GM21528 (cell line): ENCODE data around the gene LBHD2.
"Not testable (repeated sequence)": the region's sequence is repeated elsewhere in the genome, so short reads cannot be mapped to it uniquely, and the experiment has no call there.

Experiments used
- ATAC-seq: cut with Tn5 transposase; IDR thresholded peaks from one replicate; pipeline ENCODE4 v1.9.1; 2021; ENCODE audit warnings: mild to moderate bottlenecking, moderate library complexity; ENCODE audit not compliant: unreplicated experiment, low FRiP score

Gene LBHD2

DNA sequence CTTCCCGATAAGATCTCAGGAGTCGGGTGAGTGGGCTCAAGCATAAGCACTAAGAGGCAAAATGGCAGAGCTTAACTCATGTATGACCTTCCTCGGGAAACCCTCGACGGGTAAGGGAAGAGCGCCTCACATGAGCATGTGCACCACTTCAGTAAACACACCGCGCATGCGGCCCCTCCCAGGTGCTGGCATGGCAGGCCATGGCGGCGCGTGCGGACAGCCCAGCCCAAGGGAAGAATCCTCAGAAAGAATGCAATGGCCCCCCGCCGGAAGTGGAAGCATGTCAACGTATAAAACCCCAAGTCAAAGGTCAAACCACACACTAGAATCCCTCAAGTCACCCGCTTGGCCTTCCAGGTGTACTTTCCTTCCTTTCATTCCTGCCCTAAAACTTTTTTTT lies 32.6 kb downstream of the LBHD2 start:
- ATAC-seq = no peak

DNA sequence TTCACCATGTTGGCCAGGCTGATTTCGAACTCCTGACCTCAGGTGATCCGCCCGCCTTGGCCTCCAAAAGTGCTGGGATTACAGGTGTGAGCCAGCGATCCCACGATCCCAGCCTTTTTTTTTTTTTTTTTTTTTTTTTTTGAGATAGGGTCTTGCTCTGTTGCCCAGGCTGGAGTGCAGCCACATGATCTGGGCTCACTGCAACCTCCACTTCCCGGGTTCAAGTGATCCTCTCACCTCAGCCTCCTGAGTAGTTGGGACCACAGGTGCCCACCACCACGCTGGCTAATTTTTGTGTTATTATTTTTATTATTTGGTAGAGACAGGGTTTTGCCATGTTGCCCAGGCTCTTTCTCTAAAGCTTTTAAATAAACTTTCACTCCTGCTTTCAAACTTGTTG lies 33.5 kb downstream of the LBHD2 start:
- not testable (repeated sequence) for ATAC-seq

DNA sequence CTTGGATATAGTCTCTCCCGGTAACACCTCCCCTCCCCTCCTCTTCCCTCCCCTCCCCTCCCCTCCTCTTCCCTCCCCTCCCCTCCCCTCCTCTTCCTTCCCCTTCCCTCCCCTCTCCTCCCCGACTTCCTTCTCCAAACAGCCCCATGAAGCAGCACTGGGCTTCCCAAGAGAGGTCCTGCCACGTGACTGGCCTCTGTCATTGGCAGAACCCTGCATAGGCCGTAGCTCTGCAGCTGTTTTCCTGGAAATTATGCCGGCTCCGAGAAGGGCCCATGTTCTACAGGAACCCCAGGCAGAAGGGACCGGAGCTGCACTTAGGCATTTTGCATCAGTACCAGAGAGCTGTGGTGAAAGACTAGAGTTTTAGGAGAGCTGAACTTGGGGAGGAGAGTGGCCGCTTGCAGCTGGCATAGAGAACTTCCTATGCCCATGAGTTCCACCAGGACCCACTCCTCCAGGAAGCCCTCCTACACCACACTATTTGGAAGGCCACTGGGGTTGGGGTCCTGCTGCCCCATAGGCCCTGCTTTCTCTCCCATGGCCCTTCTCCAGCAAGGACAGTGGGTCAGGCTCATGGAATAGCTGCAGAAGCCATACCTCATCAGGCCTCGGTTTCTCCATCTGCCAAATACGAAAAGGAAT lies 34.1 kb downstream of the LBHD2 start:
- no peak for ATAC-seq

DNA sequence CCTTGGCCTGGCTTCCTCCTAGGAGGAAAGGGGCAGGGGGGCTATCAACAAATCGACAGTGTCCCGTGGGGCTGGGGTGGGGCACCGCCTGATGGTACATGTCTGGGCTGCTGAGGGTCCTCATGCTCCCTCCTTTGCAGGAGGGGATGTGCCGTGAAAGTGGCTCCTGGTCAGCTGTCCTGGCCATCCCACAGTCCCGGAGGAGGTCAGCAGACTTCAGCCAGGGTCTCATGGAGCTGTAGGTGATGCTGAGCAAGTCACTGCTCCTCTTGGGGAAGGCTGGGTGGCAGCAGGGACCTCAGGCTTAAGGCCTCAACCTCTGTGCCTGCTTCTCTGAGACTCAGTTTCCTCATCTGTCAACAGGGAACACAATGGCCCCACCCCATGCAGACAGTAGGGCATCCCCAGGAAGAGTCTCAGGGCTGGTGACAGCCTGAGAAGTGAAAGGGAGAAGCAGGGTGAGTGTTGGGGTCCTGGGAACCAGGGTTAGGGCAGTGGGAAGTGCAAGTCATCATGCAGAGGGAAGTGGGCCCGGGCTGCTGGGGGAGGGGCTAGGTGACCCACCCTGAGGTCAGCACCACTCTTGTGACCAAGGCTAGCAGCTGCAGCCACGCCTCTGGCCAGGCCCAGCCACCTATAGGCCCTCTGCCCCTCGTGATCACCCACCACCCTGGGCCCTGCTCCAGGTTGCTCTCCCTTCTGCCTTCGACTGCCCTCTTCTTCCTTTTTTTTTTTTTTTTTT lies 34.8 kb downstream of the LBHD2 start:
- no peak for ATAC-seq

DNA sequence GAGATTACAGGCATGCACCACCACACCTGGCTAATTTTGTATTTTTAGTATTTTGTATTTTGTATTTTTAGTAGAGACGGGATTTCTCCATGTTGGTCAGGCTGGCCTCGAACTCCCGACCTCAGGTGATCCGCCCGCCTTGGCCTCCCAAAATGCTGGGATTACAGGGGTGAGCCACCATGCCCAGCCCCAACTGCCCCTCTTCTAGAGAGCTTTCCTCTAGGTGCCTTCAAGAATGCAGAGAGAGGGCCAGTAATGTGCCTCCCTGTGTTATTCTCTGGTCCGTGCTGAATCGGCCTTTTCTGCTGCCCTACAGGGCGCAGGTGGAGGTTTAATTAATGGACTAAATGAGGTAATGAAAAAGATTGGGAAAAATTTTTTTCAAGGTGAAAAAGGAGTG lies 35.5 kb downstream of the LBHD2 start:
- not testable (repeated sequence) for ATAC-seq

DNA sequence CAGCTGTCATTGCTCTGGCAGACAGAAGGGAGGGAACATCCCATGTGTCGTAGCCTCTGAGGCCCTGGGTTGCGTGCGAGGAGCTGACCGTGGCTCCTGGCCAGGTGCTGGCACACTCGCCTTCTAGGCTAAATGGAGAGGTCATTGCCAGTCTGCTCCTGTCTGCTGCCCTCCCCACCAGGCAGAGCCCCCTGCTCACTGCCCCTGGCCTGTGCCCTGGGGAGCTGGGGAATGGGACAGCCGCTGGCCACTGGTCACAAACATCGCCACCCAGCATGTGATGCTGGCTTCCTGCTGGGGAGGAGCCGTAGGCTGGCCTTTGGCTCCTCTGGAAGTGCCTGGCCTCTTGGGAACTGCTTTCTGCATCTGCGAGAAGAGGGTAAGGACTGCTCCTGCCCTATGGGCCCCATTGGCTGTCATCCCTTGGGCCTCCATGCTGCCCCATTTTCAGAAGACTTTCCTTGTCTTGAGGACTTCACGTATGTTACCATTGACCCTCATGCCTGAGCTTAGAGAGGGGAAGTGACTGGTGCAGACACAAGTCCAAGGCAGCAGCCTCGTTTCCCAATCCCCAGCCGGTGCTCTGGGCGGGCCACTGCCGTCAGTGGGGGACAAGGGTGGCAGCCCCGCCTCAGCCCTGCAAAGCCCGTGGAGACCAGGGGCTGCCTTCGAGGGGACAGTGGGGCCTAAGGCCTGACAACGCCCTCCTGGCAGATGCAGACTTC lies 37.3 kb downstream of the LBHD2 start:
- no peak for ATAC-seq

DNA sequence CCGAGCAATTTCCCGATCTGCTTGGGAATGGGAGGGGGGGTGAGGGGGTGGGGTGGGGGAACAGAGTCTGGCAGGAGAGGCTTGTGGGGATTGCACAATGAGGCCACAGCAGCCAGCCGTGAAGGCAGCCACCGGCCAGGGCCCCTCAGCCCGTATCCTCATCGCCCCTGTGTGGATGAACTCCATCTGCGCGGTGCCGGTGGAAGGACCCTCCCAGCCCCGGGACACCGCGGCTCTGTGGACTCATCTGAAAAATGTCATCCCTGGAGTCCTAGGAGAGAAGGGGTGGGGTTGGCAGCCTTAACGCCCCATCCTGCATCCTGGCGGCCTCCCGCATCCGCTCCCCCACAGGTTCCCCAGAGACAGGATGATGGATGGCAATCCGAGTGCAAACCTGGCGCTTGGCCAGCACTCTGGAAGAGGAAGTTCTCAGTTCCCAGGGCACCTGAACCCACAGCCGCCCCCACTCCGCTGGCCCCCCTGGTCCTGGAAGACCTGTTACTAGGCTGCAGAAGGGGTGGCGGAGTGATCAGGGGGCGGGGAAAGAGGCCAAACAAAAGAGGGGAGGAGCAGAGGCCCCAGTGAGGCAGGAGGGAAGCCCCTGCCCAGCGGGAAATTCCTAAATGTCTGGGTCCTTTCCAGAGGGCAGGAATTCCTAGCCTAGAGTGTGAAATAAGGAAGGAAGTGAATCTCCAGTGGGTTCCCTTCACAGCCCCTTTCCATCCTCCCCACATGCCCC lies 38.0 kb downstream of the LBHD2 start:
- ATAC-seq = no peak

DNA sequence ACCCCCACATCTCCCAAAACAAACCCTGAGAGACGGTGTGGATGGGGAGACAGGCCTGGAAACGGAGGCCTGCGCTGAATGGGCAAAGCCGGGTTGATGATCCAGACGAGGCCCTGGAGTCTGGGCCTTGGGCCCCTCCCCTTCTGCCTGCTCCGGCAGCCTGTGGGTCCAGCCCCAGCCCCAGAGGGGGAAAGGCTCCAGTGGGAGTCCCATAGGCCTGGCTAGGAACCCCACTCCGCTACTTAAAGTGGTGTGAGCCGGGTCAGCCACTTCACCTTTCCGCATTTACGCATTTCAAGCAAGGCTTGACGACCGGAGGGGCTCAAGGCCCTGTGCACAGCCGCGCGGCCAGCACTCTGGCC lies 38.6 kb downstream of the LBHD2 start:
- no peak for ATAC-seq

DNA sequence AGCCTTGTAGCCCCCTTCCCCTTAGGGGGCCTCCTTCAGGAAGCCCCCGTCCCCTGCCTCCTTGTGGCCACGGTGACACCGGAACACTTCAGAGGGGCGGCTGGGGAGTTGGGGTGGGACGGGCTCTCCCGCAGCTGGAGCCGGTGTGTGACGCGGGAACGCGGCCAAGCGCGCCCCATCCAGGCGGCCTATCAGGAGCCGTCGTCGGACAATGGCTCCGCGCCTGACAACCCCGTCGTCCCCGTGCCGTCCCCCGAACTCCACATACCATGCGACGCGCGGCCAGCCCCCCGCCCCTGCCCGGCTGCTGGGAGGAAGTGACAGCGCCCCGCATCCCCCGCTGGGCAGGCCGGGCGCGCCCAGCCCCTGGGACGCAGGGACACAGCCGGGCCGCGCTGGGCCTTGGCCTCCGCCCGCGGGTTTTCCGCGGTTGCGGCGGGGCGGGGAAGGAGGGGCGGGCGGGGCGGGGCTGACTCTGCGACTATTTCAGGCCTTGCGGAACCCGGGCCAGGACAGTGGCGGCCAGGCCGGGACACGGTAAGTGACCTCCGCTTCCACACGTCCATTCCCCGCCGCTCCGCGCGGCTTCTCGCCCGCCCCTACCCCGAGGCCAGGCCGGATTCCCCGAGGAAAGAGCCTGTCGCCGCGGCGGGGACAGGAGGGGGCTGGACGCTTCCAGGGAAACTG lies 39.1 kb downstream of the LBHD2 start, which contains the start of gene TNFAIP2:
TNFAIP2 (plus strand) TSS at position 515 of the 687 bp plus-strand sequence. CDS start 2,997 bp downstream, outside the sequence.
- no peak for ATAC-seq

DNA sequence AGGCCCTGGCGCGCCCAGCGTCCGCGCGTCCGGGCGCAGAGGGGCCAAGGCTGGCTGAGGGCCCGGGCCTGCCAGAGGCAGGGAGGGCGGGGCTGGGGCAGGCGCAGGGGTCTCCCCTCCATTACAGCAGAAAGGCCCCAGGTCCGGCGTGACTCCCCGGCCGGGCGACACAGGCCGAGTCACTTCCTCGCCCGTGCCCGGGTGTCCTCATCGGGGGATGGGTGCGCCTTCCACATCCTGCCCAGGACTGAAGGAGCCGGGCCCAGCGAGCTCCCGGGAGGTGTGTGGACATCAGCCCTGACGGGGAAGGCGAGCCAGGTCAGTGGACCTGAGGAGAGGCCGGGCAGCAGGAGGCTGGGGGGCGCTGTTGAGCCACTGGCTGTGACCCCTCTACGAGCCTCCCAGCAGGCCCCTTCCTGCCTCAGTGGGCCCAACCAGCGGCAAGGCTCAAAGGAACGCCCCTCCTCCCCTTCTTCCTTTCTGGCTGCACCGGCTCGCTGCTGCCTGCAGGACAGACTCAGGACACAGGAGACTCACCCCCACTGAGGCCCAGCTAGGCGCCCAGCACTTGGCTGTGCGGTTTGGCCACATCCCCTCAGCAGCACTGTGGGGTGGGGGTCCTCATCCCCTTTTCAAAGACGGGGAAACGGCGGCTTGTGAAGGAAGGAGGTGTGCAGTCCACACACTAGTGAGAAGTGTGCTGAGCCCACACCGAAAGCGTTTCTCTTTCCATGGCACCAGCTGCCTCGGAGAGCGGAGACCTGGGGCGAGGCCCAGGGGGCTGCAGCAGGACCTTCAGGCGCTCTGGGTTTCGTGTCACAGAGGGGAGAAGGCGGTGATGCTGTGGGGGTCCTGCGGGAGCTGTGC lies 39.9 kb downstream of the LBHD2 start:
- ATAC-seq = no peak

DNA sequence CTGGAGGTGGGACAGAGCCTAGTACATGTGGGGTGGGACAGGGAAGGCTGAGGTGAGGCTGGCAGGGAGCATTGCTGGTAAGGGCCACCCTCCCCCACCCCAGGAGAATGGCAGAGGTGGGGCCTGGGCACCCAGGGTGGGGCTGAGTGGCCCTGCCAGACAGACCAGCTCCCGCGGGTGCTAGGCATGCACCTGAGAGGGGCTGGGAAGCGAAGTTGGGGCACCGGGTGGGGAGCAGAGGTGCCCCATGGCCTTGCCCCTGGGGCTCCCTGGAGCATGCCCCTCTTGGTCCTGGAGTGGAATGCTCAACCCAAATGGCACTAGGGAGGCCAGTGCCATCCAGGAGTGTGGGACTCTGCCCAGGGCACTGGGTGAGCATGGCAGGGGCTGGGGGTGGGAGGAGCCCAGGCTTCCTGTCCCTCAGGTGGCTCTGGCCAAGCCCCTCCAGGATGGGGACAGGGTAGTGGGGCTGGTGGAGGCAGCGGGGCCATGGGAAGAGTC lies 40.5 kb downstream of the LBHD2 start:
- ATAC-seq = no peak

DNA sequence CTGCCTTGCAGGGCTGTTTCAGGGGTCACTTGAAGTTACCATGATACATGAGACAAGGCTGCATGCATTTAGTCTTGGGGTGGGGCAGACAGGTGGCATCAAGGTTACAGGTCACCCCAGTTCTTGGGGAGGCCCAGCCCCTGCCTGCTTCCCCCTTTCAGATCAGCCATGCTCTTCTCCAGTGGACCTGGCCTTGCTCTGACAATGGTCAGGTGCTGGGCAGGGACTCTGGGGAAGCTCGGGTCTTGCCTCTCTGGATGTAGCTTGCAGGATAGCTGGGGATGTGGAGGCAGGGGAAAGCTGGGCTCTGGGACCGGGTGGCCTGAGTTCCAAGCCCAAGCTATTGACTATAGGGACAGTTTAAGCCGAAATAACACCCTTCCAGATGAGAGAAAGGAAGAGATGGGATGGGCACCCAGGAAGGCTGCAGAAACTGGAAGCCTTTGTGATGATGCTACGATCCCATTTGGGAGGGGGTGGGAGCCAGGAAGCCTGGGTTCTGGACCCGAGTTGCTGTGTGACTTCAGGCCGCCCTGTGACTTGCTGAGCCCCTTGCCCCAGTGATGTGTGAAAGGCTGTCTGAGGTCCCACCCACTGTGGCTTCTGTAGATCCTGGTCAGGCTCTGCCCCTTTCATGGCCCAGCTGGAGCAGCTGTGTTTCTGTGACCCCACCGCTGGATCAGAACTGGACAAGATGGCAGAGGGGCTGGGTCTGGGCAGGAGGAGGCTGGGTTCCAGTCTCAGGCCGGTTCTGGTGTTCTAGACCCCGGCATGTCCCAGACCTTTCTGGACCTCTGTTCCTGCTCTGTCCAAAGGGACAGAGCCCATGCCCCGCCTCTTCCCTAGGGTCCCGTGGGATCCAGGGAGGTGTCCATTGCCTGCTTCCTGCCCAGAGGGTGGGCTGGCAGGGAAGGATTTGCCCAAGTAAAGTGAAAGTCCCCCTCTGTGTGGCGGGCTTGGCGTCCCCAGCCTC lies 41.4 kb downstream of the LBHD2 start:
- ATAC-seq = no peak

DNA sequence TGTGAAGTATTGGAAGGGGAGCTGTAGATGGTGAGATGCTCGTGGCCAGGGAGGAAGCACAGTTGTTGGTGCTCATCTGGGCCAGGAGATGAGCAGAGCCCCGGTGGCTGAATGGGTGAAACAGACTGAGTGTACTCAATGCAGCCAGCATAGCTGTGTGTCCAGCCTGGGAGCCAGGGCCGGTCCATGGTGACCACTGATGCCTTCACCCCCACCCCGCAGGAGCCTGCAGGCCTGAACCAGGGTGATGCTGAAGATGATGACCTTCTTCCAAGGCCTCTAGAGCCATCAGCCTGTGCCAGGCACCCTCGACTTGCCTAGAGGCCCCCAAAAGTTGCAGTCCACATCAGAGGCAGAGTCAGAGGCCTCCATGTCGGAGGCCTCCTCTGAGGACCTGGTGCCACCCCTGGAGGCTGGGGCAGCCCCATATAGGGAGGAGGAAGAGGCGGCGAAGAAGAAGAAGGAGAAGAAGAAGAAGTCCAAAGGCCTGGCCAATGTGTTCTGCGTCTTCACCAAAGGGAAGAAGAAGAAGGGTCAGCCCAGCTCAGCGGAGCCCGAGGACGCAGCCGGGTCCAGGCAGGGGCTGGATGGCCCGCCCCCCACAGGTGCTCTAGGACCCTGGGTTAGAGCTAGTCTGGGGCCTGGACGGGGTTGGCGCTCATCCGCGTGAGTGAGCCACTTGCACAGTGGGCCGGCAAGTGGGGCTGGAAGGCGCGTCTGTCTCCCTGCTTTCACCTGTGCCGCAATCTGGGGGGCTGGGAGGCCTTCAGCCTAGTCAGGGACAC lies 42.3 kb downstream of the LBHD2 start:
- no peak for ATAC-seq

DNA sequence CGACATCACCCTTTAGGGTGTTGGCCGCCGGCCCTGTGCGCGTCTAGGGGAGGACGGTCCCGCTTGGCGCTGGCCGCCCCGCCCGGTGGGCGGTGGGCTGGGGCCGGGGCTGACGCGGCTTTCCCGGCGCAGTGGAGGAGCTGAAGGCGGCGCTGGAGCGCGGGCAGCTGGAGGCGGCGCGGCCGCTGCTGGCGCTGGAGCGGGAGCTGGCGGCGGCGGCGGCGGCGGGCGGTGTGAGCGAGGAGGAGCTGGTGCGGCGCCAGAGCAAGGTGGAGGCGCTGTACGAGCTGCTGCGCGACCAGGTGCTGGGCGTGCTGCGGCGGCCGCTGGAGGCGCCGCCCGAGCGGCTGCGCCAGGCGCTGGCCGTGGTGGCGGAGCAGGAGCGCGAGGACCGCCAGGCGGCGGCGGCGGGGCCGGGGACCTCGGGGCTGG lies 42.9 kb downstream of the LBHD2 start:
- no peak for ATAC-seq

DNA sequence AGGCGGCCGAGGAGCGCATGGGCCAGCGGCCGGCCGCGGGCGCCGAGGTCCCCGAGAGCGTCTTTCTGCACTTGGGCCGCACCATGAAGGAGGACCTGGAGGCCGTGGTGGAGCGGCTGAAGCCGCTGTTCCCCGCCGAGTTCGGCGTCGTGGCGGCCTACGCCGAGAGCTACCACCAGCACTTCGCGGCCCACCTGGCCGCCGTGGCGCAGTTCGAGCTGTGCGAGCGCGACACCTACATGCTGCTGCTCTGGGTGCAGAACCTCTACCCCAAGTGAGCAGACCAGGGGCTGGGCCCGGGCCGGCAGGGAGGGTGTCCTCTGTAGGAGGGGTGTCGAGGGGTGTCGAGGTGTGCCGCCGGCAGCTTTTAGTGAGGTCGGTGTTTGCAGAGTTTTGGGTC lies 43.3 kb downstream of the LBHD2 start:
- ATAC-seq = no peak

DNA sequence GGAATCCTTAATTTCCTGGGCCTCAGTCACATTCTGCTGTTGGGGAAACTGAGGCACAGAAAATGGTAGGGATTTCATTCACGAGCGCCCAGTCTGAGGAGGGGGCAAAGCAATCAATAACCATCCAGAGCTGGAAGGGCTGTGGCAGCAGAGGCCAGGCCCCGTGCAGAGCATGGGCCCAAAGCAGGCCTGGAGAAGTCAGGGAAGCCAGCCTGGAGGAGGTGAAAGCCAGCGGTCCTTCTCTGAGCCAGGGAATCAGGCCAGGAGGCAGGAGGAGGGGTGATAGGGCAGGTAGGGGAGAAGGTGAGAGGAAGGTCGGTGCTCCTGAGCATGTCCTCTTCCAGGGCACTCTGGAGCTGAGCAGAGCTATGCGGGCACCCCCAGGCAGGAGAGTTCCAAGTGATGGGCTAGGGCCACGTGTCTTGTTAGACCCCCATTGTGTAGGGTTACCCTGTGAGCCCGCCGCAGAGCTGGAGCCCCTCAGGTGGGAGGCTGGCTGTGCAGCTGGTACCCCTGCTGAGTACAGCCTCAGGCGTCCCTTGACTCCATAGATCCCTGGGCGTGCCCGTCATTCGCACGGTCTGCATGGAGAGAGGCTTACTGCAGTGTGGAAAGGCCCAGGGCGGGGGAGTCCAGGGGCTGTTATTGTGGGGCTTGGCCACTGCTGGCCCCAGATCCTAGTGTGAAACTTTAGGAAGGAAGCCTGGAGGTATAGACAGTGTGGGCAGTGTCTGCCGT lies 44.0 kb downstream of the LBHD2 start:
- no peak for ATAC-seq
